ENCODE data around the gene PSMA4.

PSMA4 gene

DNA sequence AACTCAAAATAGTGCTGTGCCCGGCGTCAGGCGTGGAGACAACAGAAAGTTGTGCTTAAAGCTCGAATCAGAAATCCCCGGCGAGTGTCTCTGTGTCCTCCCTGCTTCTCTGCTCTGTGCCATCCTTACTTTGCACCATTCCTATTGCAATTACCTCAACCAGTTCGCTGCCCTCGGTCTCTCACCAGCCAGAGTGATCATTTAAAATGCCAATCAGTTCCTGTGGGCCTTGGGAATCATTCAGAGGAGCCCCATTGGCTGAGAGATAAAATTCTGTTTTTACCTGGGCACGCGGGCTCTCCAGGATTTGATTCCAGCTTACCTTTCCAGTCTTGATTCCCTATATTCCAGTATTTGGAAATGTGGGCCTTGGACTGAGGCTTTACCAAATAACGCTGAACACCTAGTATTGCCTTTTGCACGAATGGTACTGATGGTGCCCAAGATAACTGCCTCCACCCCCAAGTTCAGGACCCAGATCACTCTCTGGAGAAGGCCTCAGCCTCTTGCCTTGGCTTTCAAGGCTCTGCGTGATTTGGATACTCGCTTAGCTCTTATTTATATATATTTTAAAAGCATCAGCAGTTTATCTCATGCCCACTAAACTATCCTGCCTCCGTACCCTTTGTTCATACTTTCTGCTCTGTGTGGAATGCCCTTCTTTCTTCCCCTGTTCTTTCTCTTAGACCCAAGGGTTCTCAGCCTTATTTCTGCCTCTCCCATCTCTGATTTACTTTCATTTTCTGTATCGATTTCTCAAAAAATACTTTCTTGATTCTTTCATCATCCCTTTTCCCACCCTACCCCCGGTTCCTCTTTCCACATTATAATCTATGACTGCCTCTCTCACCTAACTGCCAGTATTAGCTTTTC is 863 bp downstream of the PSMA4 start:
- TF ChIP-seq, protein P1, sequence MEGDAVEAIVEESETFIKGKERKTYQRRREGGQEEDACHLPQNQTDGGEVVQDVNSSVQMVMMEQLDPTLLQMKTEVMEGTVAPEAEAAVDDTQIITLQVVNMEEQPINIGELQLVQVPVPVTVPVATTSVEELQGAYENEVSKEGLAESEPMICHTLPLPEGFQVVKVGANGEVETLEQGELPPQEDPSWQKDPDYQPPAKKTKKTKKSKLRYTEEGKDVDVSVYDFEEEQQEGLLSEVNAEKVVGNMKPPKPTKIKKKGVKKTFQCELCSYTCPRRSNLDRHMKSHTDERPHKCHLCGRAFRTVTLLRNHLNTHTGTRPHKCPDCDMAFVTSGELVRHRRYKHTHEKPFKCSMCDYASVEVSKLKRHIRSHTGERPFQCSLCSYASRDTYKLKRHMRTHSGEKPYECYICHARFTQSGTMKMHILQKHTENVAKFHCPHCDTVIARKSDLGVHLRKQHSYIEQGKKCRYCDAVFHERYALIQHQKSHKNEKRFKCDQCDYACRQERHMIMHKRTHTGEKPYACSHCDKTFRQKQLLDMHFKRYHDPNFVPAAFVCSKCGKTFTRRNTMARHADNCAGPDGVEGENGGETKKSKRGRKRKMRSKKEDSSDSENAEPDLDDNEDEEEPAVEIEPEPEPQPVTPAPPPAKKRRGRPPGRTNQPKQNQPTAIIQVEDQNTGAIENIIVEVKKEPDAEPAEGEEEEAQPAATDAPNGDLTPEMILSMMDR (IDR thresholded peaks at IDR 0.05): no peak

DNA sequence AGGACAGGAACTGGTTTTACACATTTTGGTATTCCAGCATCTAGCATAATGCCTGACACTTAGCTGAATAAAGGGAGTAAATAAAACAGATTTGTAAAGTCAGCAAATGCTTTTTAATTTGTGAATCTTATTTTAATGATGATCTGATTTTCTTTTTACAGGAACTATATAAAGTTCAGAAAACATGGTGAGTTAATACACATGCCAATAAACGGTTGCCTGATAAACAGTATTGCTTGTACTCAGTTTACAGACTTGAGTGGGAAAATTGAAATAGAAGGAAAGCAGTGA is 1.4 kb downstream of the PSMA4 start:
- TF ChIP-seq, protein P1 (IDR thresholded peaks at IDR 0.05): no peak

DNA sequence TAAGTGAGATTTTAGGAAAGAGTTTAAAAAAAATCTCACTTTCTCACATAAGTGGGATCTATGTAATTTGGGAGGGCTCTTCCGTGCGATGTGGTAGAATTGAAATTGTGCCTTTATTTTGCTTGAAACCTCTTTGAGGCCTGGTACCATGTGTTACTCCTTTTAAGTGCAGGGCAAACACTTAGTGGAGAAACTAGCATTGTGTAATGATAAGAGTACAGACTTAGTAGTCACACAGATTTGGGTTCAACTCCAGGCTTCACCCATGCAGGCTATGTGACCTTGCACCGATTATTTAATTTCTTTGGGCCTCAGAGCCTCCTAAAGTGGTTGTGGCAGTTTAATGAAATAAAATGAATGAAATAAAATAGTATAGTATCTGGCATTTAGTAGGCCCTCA is 2.4 kb downstream of the PSMA4 start:
- TF ChIP-seq, protein P1 (IDR thresholded peaks at IDR 0.05): no peak

DNA sequence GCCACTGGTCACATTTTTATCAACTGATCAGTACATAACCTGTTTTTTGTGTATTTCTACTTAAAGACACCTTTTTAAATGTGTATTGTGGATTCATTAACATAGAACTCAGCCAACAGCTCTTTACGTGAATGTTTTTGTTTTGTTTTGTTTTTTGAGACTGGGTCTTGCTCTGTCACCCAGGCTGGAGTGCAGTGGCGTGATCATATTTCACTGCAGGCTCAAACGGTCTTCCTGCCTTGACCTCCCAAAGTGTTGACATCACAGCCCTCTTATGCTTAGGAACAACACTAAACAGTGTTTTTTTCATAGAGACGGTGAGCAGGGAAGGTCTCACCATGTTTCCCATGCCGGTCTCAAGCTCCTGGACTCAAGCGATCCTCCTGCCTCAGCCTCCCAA is 9.9 kb downstream of the PSMA4 start:
- TF ChIP-seq, protein P1 (IDR thresholded peaks at IDR 0.05): no peak

DNA sequence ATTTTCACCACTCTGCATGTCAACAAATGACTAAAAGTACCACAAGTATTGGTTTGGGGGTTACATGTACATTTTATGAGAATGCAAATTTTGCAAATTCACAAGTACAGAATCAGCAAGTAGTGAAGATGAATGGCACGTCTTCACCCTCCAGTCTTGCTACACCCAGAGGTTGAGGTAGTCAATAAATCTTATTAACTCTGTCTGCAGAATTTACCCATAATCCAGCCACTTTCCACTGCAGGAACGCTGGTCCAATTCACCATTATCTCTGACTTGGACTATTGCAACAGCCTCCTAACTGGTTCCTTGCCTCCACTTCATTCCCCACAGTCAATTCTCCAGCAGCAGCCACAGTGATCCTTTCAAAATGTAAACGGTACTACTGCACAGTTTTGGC is 10.6 kb downstream of the PSMA4 start:
- TF ChIP-seq, protein P1 (IDR thresholded peaks at IDR 0.05): no peak

DNA sequence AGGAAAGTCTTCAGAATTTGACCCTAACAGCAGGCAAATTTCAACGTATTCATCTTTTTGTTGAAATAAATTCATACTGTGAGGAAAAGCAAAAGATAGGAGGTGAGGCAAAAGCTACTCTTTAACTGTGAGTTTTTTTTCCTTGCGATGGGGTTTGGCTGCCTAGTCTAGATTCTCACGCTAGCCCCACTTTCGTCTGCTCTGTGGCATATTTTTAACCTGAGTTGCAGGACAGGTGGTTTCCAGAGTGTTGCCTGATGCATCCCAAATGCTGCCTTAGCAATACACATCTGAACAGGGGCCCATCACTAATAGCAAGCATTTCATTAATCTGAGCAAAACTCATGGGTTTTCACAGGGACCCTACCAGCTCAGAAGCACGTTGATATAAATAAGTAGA is 11.7 kb downstream of the PSMA4 start:
- TF ChIP-seq, protein P1 (IDR thresholded peaks at IDR 0.05): no peak

DNA sequence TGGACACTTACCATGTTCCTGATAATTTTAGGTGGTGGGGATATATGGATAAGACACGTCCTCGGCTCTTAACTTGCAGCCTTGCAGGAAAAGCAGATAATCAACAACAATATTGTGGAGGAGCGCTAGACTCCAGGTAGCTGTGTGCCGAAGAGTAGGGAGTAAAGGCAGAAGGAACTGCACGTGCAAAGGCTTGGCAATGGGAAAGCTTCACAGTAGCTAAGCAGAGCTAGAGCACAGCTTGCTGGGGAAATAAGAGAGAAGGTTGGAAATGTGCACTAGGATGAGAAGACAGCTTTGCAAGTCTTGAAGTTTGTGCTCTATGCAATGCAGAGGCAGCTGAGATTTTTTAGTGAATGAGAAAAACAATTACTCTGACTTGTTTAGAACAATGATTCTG is 12.4 kb downstream of the PSMA4 start:
- TF ChIP-seq, protein P1 (IDR thresholded peaks at IDR 0.05): no peak

DNA sequence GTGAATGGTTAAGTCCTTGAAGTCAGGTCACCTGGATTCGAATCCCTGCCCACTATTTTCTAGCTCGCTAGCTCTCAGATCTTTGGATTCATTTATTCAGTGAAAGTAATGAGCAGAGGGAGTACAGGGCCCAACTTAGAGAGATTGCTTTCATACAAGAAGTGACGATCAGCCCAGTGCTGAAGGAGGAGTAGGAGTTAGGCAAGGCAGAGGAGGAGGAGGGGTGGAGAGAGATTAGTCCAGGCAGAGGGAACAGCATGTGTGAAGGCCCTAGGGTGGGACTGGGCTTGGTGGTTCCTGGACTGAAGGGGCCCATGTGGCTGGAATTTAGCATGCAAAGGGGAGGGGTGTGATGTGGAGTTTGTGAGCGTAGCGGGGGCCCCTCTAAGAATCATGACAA is 21.2 kb downstream of the PSMA4 start:
- TF ChIP-seq, protein P1 (IDR thresholded peaks at IDR 0.05): no peak
